Subcutaneous adipose tissue (tissue), 4 donors: ENCODE measurements around the gene IGDCC3. TPM values are rescaled to one million over a fixed set of nuclear protein-coding genes. Genes with fewer than 3 reads are reported as not detected.

Experiments used
- total RNA-seq, 4 donors: library from RNA; depleted of rRNA; stranded (reverse); fragments of >200 nt; gene quantifications; one replicate each; pipeline ENCODE4 v1.1.0, GENCODE V29; 2016
- TF ChIP-seq, protein P1 (sequence below): fragments of 450-650 bp; IDR thresholded peaks from one replicate; pipeline ENCODE4 v1.5.1; 2016; ENCODE audit warnings: low read depth, mild to moderate bottlenecking, control low read depth, antibody characterized with exemption, moderate library complexity

The IGDCC3 gene
- total RNA-seq, 4 donors from 2014 or later, result not detected

DNA sequence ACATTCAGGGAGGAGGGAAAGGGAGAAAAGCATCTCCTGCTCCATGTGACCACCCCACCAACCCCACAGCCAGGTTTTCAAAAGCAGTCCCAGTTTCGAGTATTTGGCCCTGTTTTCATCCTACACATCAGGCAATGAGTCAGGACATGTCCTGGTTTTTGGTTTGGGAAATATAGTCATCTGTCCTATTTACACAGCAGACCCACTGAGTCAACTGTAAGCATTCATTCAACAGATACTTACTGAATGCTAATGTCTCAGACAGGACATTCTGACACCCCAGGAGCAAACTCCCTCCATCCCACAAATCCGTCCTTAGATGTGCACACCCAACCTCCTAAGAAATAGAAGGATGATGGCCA, 32.9 kb downstream of the IGDCC3 start:
- TF ChIP-seq, protein P1, sequence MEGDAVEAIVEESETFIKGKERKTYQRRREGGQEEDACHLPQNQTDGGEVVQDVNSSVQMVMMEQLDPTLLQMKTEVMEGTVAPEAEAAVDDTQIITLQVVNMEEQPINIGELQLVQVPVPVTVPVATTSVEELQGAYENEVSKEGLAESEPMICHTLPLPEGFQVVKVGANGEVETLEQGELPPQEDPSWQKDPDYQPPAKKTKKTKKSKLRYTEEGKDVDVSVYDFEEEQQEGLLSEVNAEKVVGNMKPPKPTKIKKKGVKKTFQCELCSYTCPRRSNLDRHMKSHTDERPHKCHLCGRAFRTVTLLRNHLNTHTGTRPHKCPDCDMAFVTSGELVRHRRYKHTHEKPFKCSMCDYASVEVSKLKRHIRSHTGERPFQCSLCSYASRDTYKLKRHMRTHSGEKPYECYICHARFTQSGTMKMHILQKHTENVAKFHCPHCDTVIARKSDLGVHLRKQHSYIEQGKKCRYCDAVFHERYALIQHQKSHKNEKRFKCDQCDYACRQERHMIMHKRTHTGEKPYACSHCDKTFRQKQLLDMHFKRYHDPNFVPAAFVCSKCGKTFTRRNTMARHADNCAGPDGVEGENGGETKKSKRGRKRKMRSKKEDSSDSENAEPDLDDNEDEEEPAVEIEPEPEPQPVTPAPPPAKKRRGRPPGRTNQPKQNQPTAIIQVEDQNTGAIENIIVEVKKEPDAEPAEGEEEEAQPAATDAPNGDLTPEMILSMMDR, result no peak

DNA sequence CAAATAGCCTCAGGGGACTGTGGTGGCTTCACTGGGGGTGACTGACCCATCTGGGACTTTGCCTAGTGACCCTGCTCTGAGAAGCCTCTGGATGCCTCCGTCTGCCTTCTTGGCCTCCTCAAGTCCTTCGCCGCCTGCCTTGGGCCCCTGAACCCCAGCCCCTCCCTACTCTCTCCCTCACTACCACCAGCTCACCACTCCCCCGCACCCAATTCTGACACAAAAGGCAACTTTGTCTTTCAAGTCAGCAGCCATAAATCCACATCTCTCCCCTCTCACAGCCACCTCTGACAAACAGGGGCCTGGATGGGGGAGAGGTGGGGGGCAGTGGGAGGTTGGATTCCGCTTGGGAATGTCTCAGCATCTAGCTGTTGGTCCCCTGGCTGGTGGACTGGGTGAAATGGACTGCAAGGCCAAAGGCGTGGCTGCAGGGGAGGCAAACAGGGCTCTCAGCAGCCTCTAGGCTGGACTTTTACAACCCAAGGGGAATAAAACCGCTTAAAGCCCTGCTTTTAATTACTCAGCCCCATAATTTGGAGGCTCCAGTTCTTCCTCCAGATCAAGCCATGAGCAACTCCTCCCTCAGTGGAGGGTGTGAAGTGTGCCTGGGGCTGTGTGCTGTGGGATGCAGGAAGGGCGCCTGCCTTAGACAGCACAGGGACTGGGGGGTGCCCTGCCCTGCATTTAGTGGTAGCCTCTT, 33.4 kb downstream of the IGDCC3 start:
- TF ChIP-seq, protein P1, result no peak

DNA sequence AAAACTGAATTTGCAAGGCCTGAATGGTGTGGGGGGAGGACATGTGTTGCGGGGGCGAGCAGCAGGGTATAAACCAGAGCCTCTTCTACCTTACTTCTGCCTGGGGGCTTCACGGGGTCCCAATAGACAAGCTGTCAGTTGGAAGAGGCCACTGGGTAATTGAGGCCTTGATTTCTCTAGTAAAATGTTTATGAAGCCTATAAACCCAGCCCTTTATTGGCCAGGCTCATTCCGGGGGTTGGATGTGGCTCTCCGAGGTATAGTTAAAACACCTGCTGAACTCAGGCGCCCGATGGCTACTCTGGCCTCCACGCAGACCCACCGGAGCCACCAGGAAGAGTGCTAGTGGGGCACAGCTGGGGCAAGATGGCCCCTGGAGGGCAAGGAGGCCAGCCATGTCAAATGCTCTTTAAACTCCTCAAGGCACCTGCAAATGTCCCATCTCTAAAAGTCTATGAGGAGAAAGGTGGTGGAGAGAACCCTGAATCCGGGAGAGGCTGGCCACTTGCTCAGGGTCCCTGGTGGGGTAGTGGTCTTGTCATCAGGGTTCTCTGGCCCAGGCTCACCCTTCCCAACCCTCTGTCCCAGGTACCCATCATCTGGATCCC, 34.3 kb downstream of the IGDCC3 start:
- TF ChIP-seq, protein P1, result no peak

DNA sequence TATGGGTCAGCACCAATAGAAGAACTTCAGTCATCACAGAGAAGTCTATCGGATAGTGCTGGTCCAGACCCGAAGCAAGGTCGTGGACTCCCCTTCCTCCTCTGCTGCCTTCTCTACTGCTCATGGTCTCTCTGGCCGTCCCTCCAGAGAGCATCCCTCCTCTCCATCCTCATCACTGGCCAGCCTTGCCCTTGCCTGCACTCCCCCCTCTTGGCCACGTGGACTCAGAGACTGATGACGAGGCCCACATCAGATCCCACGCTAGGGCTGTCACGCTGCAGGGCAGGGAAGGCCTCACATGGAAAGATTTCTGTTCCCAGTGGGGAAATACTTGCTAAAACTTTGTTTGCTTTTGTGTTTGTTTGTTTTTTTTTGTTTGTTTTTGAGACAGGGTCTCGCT, 35.3 kb downstream of the IGDCC3 start:
- TF ChIP-seq, protein P1, result no peak

DNA sequence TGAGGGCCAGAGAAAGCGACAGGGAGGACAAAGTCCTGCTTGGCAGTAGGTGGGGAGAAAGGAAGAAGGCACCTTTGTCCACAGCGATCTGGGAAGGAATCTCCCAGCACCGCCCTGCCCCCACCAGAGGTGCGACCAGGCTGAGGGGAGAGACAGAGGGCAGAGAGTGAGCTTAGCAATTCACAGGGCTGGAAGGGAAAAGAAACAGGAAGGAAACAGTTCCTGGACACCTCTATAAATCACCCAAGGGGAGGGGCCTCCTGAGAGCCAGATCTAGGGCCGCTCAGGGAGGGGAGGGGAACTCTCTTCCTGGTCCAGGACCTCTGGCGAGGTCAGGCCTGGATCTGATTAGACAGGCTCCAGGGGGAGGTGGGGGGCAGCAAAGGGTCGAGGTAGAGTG, 37.9 kb downstream of the IGDCC3 start:
- TF ChIP-seq, protein P1, result no peak

DNA sequence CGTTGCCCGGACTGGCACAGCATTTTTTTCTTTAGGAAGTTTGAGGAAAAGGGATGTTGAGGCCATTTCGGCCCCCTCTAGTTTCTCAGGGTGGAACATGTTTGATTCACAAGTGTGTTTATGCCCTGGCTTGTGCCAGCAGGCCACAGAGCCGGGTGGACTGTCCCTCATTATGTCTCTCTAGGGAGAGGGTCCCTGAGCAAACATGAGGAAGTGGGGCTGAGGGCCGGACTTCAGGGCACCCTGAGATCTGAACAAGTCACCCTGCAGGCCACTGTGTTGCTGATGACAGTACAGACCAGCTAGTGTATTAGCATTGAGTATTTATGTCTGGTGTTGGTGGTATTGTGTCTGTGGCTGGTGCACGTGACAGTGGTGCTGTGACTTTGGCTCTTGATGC, 38.4 kb downstream of the IGDCC3 start:
- TF ChIP-seq, protein P1, result no peak

DNA sequence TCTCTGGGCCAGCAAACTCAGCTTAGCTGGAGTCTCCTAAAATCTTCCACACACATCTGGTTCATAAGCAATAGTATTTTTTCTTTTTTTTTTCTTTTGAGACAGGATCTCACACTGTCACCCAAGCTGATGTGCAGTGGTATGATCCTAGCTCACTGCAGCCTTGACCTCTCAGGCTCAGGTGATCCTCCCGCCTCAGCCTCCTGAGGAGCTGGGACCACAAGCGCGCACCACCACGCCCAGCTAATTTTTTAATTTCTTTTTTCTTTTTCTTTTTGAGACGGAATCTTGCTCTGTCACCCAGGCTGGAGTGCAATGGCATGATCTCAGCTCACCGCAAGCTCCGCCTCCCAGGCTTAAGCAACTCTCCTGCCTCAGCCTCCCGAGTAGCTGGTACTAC, 39.0 kb downstream of the IGDCC3 start:
- TF ChIP-seq, protein P1, result no peak
